Kidney (tissue), 14 donors: Measurements from ENCODE around the gene INHBA. TPM values are rescaled to one million over a fixed set of nuclear protein-coding genes. Genes with fewer than 3 reads are reported as not detected.

Experiments used
- DNase-seq, 5 donors: peaks; one replicate each; pipeline ENCODE4 v3.0.0-alpha.2; 2013 to 2020
- FAIRE-seq: peaks from 2 replicates; lab custom pipeline; 2012; peaks lifted over from hg19 to GRCh38; lab: Jason Lieb, UNC
- H3K27ac ChIP-seq, 2 donors: one replicate each; pipeline ENCODE4 v1.7.0; 2013; ENCODE audit warnings: low read depth in 2 of 2, low read length in 2 of 2, inconsistent platforms in 1 of 2
- H3K27me3 ChIP-seq: one replicate; pipeline ENCODE4 v1.7.1; 2013; ENCODE audit warnings: low read length, inconsistent platforms; ENCODE audit not compliant: control insufficient read depth, insufficient read depth
- H3K36me3 ChIP-seq, 3 donors: one replicate each; pipeline versions ENCODE4 v1.7.0 to v1.7.1; 2013; ENCODE audit warnings: low read length in 3 of 3, control low read depth in 1 of 3, inconsistent platforms in 1 of 3; ENCODE audit not compliant: insufficient read depth in 3 of 3, control insufficient read depth in 2 of 3
- H3K4me1 ChIP-seq, 3 donors: one replicate each; pipeline versions ENCODE4 v1.7.0 to v1.7.1; 2013; ENCODE audit warnings: low read length in 3 of 3, inconsistent platforms in 1 of 3, low read depth in 1 of 3; ENCODE audit not compliant: control insufficient read depth in 2 of 3, insufficient read depth in 2 of 3
- H3K4me3 ChIP-seq, 3 donors: one replicate each; pipeline versions ENCODE4 v1.7.0 to v1.8.1; 2013; ENCODE audit warnings: low read length in 3 of 3, control low read depth in 1 of 3, inconsistent platforms in 1 of 3
- H3K9ac ChIP-seq, 3 donors: one replicate each; pipeline versions ENCODE4 v1.7.0 to v1.7.1; 2013; ENCODE audit warnings: low read length in 3 of 3, control low read depth in 1 of 3, inconsistent platforms in 1 of 3
- H3K9me3 ChIP-seq, 3 donors: one replicate each; pipeline versions ENCODE4 v1.7.0 to v1.7.1; 2013; ENCODE audit warnings: low read length in 3 of 3, control low read depth in 1 of 3, inconsistent platforms in 1 of 3; ENCODE audit not compliant: control insufficient read depth in 2 of 3, insufficient read depth in 1 of 3
- intact Hi-C: fragments of 100-400 bp; cut with DNase I; formaldehyde crosslinking; loops from one replicate; pipeline ENCODE4 v1.11.1; 2022
- polyA plus RNA-seq: library from polyadenylated mRNA; stranded (reverse); fragments of 350-450 nt; fragmentation: Illumina TruSeq; extraction: RNeasy Lipid Tissue Mini Kit (QIAGEN cat#74804); gene quantifications from one replicate; pipeline ENCODE4 v1.2.3, GENCODE V29; 2014; ENCODE audit warnings: low read depth, low replicate concordance; ENCODE audit not compliant: insufficient read depth
- total RNA-seq: library from RNA; stranded (reverse); fragmentation: NEBNext Ultra II Directional; extraction: Animal tissue kit (Norgen Biotek cat#: 25700); gene quantifications from one replicate; pipeline ENCODE4 v1.2.1, GENCODE V29; 2021
- TF ChIP-seq, protein P1 (sequence below): IDR thresholded peaks from 3 replicates; pipeline ENCODE4 v1.5.1; 2012; ENCODE audit warnings: mild to moderate bottlenecking, moderate library complexity, borderline replicate concordance; ENCODE audit not compliant: insufficient read depth; ENCODE audit errors: extremely low read depth
- donor health status: control.
- donor health status: control.
- donor health status: control.
- donor health status: control.
- donor health status: control.
- donor health status: DM: yes; HTN: yes; CAD: no.
- donor health status: Normal renal cell carcinoma (clear cell type).

INHBA gene
- total and polyA plus RNA-seq, 2 donors from 2014 or later, result 0.49 to 5.9 TPM

DNA sequence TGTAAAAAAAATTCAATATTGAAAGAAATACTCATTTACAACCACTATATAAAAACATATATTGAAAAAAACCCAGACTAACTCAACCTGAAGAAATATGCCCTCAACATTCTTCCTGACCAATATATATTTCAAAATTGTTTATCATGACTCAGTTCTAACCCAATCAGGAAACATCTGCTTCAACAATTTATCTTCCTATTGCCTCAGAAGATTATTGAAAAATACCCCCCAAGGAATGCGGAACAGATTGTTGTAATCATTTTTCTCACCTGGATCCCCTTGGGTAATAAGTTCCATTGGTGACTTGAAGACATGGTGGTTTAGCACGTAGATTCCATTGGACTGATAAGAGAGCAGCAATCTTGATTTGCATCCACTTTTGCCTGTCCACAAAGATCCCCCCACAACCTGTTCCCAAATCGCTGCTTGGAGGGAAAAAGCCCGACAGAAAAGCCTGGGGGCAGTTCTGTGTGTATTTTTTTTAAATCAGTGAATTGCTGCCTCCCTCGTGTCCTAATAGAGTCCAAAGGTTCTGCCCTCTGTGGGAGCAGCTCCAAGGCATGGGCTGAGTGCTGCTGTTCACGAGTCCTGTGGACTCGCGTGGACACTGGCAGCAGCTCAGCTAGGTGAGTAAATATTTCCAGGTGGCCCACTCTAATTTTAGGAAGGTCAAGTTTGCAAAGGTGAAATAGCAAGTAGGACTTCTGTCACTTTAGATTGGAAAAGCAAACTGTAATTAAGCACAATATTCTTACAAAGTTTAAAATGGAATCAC lies 5.9 kb upstream of the INHBA start:
- FAIRE-seq (no peak), DNase-seq (no peak)
- no peak overlapping the region for H3K27ac ChIP-seq
- no peaks in the 10 kb centered on the region for H3K36me3 ChIP-seq
- H3K4me3 ChIP-seq, result no peak overlapping the region
- peaks cover 3 to 9% (median 7%) of the 10 kb centered on the region in 3 donors for H3K4me1 ChIP-seq
- TF ChIP-seq, protein P1, sequence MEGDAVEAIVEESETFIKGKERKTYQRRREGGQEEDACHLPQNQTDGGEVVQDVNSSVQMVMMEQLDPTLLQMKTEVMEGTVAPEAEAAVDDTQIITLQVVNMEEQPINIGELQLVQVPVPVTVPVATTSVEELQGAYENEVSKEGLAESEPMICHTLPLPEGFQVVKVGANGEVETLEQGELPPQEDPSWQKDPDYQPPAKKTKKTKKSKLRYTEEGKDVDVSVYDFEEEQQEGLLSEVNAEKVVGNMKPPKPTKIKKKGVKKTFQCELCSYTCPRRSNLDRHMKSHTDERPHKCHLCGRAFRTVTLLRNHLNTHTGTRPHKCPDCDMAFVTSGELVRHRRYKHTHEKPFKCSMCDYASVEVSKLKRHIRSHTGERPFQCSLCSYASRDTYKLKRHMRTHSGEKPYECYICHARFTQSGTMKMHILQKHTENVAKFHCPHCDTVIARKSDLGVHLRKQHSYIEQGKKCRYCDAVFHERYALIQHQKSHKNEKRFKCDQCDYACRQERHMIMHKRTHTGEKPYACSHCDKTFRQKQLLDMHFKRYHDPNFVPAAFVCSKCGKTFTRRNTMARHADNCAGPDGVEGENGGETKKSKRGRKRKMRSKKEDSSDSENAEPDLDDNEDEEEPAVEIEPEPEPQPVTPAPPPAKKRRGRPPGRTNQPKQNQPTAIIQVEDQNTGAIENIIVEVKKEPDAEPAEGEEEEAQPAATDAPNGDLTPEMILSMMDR, result no peak
- no peaks in the 10 kb centered on the region for H3K9me3 ChIP-seq
- intact Hi-C loops, result no loop called here
- H3K9ac ChIP-seq, result no peak overlapping the region
- no peaks in the 10 kb centered on the region for H3K27me3 ChIP-seq

DNA sequence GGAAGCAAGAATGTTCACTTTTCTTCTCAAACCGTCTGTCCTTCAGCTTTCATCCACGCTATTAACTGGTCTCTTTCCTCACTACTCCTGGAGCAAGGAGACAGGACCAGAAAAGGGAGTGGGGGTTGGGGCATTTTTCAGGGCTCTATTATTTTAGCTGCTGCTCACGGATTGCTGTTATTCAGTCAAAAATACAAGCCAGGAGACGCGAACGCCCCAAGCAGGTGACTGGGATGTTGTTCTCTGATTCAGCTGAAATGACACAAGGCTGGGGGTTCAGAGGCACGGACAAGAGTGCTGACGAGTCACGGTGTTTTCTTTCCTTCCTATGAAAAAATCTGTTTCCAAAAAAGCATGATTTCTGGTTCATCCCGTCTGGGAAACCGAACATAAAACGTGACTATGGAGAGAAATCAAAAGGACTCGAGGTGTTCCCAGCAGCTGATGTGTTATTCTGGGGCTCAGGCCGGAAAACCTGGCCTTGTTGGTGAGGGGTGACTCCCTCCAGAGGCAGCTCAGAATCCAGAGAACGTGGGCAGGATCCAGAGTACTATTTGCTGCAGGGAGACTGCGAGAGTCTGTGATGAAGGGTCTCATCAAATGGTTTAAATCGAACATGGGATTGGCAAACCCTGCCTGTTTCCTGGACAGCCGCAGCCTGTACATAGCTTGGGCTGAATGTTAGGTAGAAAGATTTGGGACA lies 3.5 kb upstream of the INHBA start:
- Histone ChIP-seq H3K4me1 (peaks cover 3 to 9% (median 7%) of the 10 kb centered on the region in 3 donors), H3K4me3 (peak overlapping the region in 2 of 3 donors; percentile 85 to 87), H3K9me3 (no peaks in the 10 kb centered on the region), H3K36me3 (no peaks in the 10 kb centered on the region), H3K9ac (peak overlapping the region in 1 of 3 donors; percentile 80), H3K27me3 (no peaks in the 10 kb centered on the region), H3K27ac (no peak overlapping the region)
- FAIRE-seq (no peak), DNase-seq (no peak)
- intact Hi-C loops, result no loop called here
- TF ChIP-seq, protein P1, result no peak

- Histone ChIP-seq H3K36me3 (no peaks in the 10 kb centered on the region), H3K27me3 (no peaks in the 10 kb centered on the region), H3K4me3 (peak overlapping the region; percentile 53 to 87 (median 85)), H3K9me3 (no peaks in the 10 kb centered on the region), H3K9ac (peak overlapping the region; percentile 31 to 93 (median 80)), H3K4me1 (peaks cover 3 to 9% (median 7%) of the 10 kb centered on the region in 3 donors), H3K27ac (peak overlapping the region; percentile 79 to 88)
- intact Hi-C loops, result no loop called here
- TF ChIP-seq, protein P1, result peak; percentile 85
- DNase-seq, result peak; percentile 90 to 95 (median 92)
- no peak for FAIRE-seq
These were observed 2.4 kb upstream of the INHBA start for GRCh38 chr7:41705109-41705901.
